Measurements from ENCODE around the gene SNX3. TPM values are rescaled to one million over a fixed set of nuclear protein-coding genes. Genes with fewer than 3 reads are reported as not detected.
"Not testable (repeated sequence)": the region's sequence is repeated elsewhere in the genome, so short reads cannot be mapped to it uniquely, and the experiment has no call there.

The SNX3 gene
- total RNA-seq, 1 donor from 2014 or later: 122 TPM

DNA sequence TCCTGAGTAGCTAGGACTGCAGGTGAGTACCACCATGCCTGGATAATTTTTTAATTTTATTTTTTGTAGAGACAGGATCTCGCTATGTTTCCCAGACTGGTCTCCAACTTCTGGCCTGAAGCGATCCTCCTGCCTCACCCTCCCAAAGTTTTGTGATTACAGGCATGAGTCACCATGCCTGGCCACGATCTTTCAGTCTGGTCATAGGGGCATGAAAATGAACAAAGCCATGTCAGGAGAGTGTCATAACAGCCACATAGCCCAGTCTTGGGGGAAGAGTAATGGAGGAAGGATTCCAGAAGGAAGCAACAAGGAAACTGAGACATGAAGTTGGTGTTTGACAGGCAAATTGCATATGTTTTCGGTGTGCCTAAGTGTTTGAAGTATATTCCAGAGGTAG is 17.0 kb upstream of the SNX3 start:
- H3K27me3 Mint-ChIP-seq (ENCODE audit: insufficient read depth, low read depth): peaks cover 3% of the 10 kb centered on the region
- H3F3A ChIP-seq (ENCODE audit: low read depth): no peaks in the 10 kb centered on the region

GRCh38 chr6:108277295-108277694 is 16.5 kb upstream of the SNX3 start:
- H3K9me3 Mint-ChIP-seq: no peaks in the 10 kb centered on the region
- no peak overlapping the region for H3K4me2 ChIP-seq
- H3K36me3 Mint-ChIP-seq: no peaks in the 10 kb centered on the region
- no peak overlapping the region for H3K4me3 Mint-ChIP-seq
- H3K27me3 Mint-ChIP-seq (ENCODE audit: insufficient read depth, low read depth): peaks cover 4% of the 10 kb centered on the region
- no peak overlapping the region for H3K9ac ChIP-seq
- no peaks in the 10 kb centered on the region for H3K4me1 Mint-ChIP-seq
- H3K27me3 ChIP-seq: no peaks in the 10 kb centered on the region
- no peaks in the 10 kb centered on the region for H3F3A ChIP-seq (ENCODE audit: low read depth)
- H3K4me3 ChIP-seq: no peak overlapping the region
- H3K79me2 ChIP-seq (ENCODE audit: low read depth): no peaks in the 10 kb centered on the region
- no peak overlapping the region for H3K27ac Mint-ChIP-seq
- TF ChIP-seq EZH2 (IDR thresholded peaks at IDR 0.05) (no peak), EZH2phosphoT487 (IDR thresholded peaks at IDR 0.05) (no peak)
- H3K36me3 ChIP-seq: no peaks in the 10 kb centered on the region
- no peak overlapping the region for H3K27ac ChIP-seq
- no peaks in the 10 kb centered on the region for H3K9me3 ChIP-seq (ENCODE audit: low read depth)
- H4K20me1 ChIP-seq (ENCODE audit: low read depth): no peaks in the 10 kb centered on the region
- no peaks in the 10 kb centered on the region for H3K4me1 ChIP-seq
- DNase-seq (ENCODE audit: low spot score): no peak
- H2AFZ ChIP-seq (replicated peaks): no peak overlapping the region

More for the DNA sequence above, 17.0 kb upstream of the SNX3 start:
- no peaks in the 10 kb centered on the region for H3K4me1 ChIP-seq
- no peak overlapping the region for H3K4me2 ChIP-seq
- no peaks in the 10 kb centered on the region for H3K79me2 ChIP-seq (ENCODE audit: low read depth)
- H3K27ac Mint-ChIP-seq: no peak overlapping the region
- no peak for DNase-seq (ENCODE audit: low spot score)
- H4K20me1 ChIP-seq (ENCODE audit: low read depth): no peaks in the 10 kb centered on the region
- H3K27ac ChIP-seq: no peak overlapping the region
- H3K9ac ChIP-seq: no peak overlapping the region
- no peak overlapping the region for H3K4me3 Mint-ChIP-seq
- H3K9me3 Mint-ChIP-seq: no peaks in the 10 kb centered on the region
- H3K9me3 ChIP-seq (ENCODE audit: low read depth): no peaks in the 10 kb centered on the region
- H3K36me3 ChIP-seq: no peaks in the 10 kb centered on the region
- no peak for TF ChIP-seq EZH2 (IDR thresholded peaks at IDR 0.05)
- H3K36me3 Mint-ChIP-seq: no peaks in the 10 kb centered on the region
- peak overlapping the region; percentile 72 for H2AFZ ChIP-seq (replicated peaks)
- no peak overlapping the region for H3K4me3 ChIP-seq
- no peaks in the 10 kb centered on the region for H3K4me1 Mint-ChIP-seq
- no peaks in the 10 kb centered on the region for H3K27me3 ChIP-seq

GRCh38 chr6:108275976-108276375 is 15.1 kb upstream of the SNX3 start:
- H2AFZ ChIP-seq (replicated peaks): no peak overlapping the region
- no peak overlapping the region for H3K4me3 ChIP-seq
- Mint-ChIP-seq H3K36me3 (no peaks in the 10 kb centered on the region), H3K9me3 (no peaks in the 10 kb centered on the region), H3K27ac (no peak overlapping the region), H3K4me3 (no peak overlapping the region), H3K4me1 (no peaks in the 10 kb centered on the region), H3K27me3 (ENCODE audit: insufficient read depth, low read depth) (peaks cover 6% of the 10 kb centered on the region)
- H3K4me1 ChIP-seq: no peaks in the 10 kb centered on the region
- H3F3A ChIP-seq (ENCODE audit: low read depth): no peaks in the 10 kb centered on the region
- H3K9ac ChIP-seq: no peak overlapping the region
- H4K20me1 ChIP-seq (ENCODE audit: low read depth): no peaks in the 10 kb centered on the region
- no peak overlapping the region for H3K27ac ChIP-seq
- no peak for DNase-seq (ENCODE audit: low spot score)
- no peak overlapping the region for H3K4me2 ChIP-seq
- no peaks in the 10 kb centered on the region for H3K36me3 ChIP-seq
- H3K9me3 ChIP-seq (ENCODE audit: low read depth): no peaks in the 10 kb centered on the region
- TF ChIP-seq EZH2 (IDR thresholded peaks at IDR 0.05) (no peak), EZH2phosphoT487 (IDR thresholded peaks at IDR 0.05) (no peak), CTCF (IDR thresholded peaks at IDR 0.05) (no peak)
- no peaks in the 10 kb centered on the region for H3K27me3 ChIP-seq
- H3K79me2 ChIP-seq (ENCODE audit: low read depth): no peaks in the 10 kb centered on the region

- Mint-ChIP-seq H3K9me3 (no peaks in the 10 kb centered on the region), H3K36me3 (no peaks in the 10 kb centered on the region), H3K4me3 (no peak overlapping the region), H3K27me3 (ENCODE audit: insufficient read depth, low read depth) (peaks cover 6% of the 10 kb centered on the region), H3K4me1 (no peaks in the 10 kb centered on the region), H3K27ac (no peak overlapping the region)
- Histone ChIP-seq H3K79me2 (ENCODE audit: low read depth) (no peaks in the 10 kb centered on the region), H3K9me3 (ENCODE audit: low read depth) (no peaks in the 10 kb centered on the region), H4K20me1 (ENCODE audit: low read depth) (no peaks in the 10 kb centered on the region), H3K36me3 (no peaks in the 10 kb centered on the region), H3K4me3 (no peak overlapping the region), H2AFZ (replicated peaks) (no peak overlapping the region), H3K4me2 (no peak overlapping the region), H3K9ac (no peak overlapping the region), H3K27ac (no peak overlapping the region), H3F3A (ENCODE audit: low read depth) (no peaks in the 10 kb centered on the region), H3K27me3 (no peaks in the 10 kb centered on the region), H3K4me1 (no peaks in the 10 kb centered on the region)
- no peak for DNase-seq (ENCODE audit: low spot score)
- TF ChIP-seq CTCF (IDR thresholded peaks at IDR 0.05): no peak
- no peak for TF ChIP-seq EZH2 (IDR thresholded peaks at IDR 0.05)
- TF ChIP-seq EZH2phosphoT487 (IDR thresholded peaks at IDR 0.05): no peak
Measured at GRCh38 chr6:108274546-108274945, 13.7 kb upstream of the SNX3 start.

GRCh38 chr6:108269955-108270354 is 9.1 kb upstream of the SNX3 start:
- not testable (repeated sequence) for H3K27ac Mint-ChIP-seq; H3K9ac ChIP-seq; H3K4me3 Mint-ChIP-seq; H3K27ac ChIP-seq; H3K79me2 ChIP-seq (ENCODE audit: low read depth); H3K36me3 Mint-ChIP-seq; H3K36me3 ChIP-seq; H3K4me1 ChIP-seq; H3K4me2 ChIP-seq; H3K4me1 Mint-ChIP-seq; H4K20me1 ChIP-seq (ENCODE audit: low read depth); H3K4me3 ChIP-seq; H3K27me3 Mint-ChIP-seq (ENCODE audit: insufficient read depth, low read depth); DNase-seq (ENCODE audit: low spot score); H3K9me3 ChIP-seq (ENCODE audit: low read depth); H3F3A ChIP-seq (ENCODE audit: low read depth); H3K9me3 Mint-ChIP-seq; H2AFZ ChIP-seq (replicated peaks); H3K27me3 ChIP-seq

Data from neural progenitor cell (in vitro differentiated cells).